ENCODE data around the gene MYL5.
"Not testable (repeated sequence)": the region's sequence is repeated elsewhere in the genome, so short reads cannot be mapped to it uniquely, and the experiment has no call there.

DNA sequence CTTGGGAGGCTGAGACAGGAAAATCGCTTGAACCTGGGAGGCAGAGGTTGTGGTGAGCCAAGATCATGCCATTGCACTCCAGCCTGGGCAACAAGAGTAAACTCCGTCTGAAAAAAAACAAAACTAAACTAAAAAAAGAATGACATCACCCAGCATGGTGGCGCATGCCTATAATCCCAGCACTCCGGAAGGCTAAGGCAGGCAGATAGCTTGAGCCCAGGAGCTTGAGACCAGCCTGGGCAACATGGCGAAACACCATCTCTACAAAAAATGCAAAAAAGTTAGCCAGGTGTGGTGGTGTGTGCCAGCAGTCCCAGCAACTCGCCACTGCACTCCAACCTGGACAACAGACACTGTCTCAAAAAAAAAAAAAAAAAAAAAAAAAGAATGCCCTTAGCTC is 32.0 kb upstream of the MYL5 start:
- TF ChIP-seq, protein P1, sequence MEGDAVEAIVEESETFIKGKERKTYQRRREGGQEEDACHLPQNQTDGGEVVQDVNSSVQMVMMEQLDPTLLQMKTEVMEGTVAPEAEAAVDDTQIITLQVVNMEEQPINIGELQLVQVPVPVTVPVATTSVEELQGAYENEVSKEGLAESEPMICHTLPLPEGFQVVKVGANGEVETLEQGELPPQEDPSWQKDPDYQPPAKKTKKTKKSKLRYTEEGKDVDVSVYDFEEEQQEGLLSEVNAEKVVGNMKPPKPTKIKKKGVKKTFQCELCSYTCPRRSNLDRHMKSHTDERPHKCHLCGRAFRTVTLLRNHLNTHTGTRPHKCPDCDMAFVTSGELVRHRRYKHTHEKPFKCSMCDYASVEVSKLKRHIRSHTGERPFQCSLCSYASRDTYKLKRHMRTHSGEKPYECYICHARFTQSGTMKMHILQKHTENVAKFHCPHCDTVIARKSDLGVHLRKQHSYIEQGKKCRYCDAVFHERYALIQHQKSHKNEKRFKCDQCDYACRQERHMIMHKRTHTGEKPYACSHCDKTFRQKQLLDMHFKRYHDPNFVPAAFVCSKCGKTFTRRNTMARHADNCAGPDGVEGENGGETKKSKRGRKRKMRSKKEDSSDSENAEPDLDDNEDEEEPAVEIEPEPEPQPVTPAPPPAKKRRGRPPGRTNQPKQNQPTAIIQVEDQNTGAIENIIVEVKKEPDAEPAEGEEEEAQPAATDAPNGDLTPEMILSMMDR (conservative IDR thresholded peaks at IDR 0.05 in 1 of 2, IDR thresholded peaks at IDR 0.05 in 1 of 2; ENCODE audit: low read depth in 1 of 2, low read length in 2 of 2): not testable (repeated sequence)
- TF ChIP-seq EZH2 (IDR thresholded peaks at IDR 0.05; ENCODE audit: low read length, missing control alignments): not testable (repeated sequence)
